WTC11 (cell line): Measurements from ENCODE around the gene SYNE3. TPM values are rescaled to one million over a fixed set of nuclear protein-coding genes. Genes with fewer than 3 reads are reported as not detected.
A peak's percentile ranks its signal among the peaks of the same experiment; 100 is the strongest.

Experiments
- AFF4 ChIP-seq: sonication (generic); formaldehyde crosslinking; IDR thresholded peaks from 2 replicates; pipeline ENCODE4 v1.8.1; 2023; ENCODE audit warnings: mild to moderate bottlenecking, missing genetic modification reagents, borderline replicate concordance
- AR ChIP-seq: fragments of 250-450 bp; sonication (Bioruptor Pico); IDR thresholded peaks from 2 replicates; pipeline ENCODE4 v1.9.0; 2021; ENCODE audit warnings: mild to moderate bottlenecking
- ARID4B ChIP-seq: sonication (generic); formaldehyde crosslinking; IDR thresholded peaks from 2 replicates; pipeline ENCODE4 v1.8.0; 2023; ENCODE audit warnings: missing genetic modification reagents, mild to moderate bottlenecking, borderline replicate concordance
- CTCF ChIP-seq: fragments of 200-600 bp; IDR thresholded peaks from 2 replicates; pipeline ENCODE4 v1.8.0; 2022; ENCODE audit warnings: antibody characterized with exemption
- E2F4 ChIP-seq: sonication (generic); formaldehyde crosslinking; IDR thresholded peaks from 2 replicates; pipeline ENCODE4 v1.8.1; 2022; ENCODE audit warnings: low read depth, mild to moderate bottlenecking, moderate library complexity, missing genetic modification reagents, borderline replicate concordance
- E2F5 ChIP-seq: sonication (generic); formaldehyde crosslinking; IDR thresholded peaks from 2 replicates; pipeline ENCODE4 v1.8.1; 2022; ENCODE audit warnings: mild to moderate bottlenecking, moderate library complexity, missing genetic modification reagents
- ELF4 ChIP-seq: sonication (generic); formaldehyde crosslinking; IDR thresholded peaks from 2 replicates; pipeline ENCODE4 v1.8.1; 2022; ENCODE audit warnings: low read depth, mild to moderate bottlenecking, moderate library complexity, missing genetic modification reagents
- EMX1 ChIP-seq: fragments of 250-450 bp; sonication (Bioruptor Pico); IDR thresholded peaks from 2 replicates; pipeline ENCODE4 v1.8.0; 2021; ENCODE audit warnings: mild to moderate bottlenecking
- FOXP4 ChIP-seq: sonication (generic); formaldehyde crosslinking; IDR thresholded peaks from 2 replicates; pipeline ENCODE4 v1.8.0; 2022; ENCODE audit warnings: mild to moderate bottlenecking, missing genetic modification reagents
- GABPB1 ChIP-seq: sonication (generic); formaldehyde crosslinking; IDR thresholded peaks from 2 replicates; pipeline ENCODE4 v1.8.1; 2023; ENCODE audit warnings: mild to moderate bottlenecking, missing genetic modification reagents
- GTF2I ChIP-seq: fragments of 250-450 bp; sonication (Bioruptor Pico); conservative IDR thresholded peaks from 2 replicates; pipeline ENCODE4 v1.4.0; 2021; ENCODE audit warnings: mild to moderate bottlenecking
- JUN ChIP-seq: sonication (generic); formaldehyde crosslinking; IDR thresholded peaks from 2 replicates; pipeline ENCODE4 v1.8.0; 2023; ENCODE audit warnings: mild to moderate bottlenecking, missing genetic modification reagents
- NFE2L1 ChIP-seq: sonication (generic); formaldehyde crosslinking; IDR thresholded peaks from 2 replicates; pipeline ENCODE4 v1.8.1; 2023; ENCODE audit warnings: missing genetic modification reagents
- NR3C1 ChIP-seq: sonication (generic); formaldehyde crosslinking; conservative IDR thresholded peaks from 2 replicates; pipeline ENCODE4 v1.8.1; 2023; ENCODE audit warnings: low read depth, mild to moderate bottlenecking, missing genetic modification reagents
- PRRX2 ChIP-seq: fragments of 250-450 bp; sonication (Bioruptor Pico); IDR thresholded peaks from 2 replicates; pipeline ENCODE4 v1.8.0; 2021; ENCODE audit warnings: mild to moderate bottlenecking
- SMAD3 ChIP-seq: sonication (generic); formaldehyde crosslinking; IDR thresholded peaks from 2 replicates; pipeline ENCODE4 v1.8.0; 2022; ENCODE audit warnings: missing genetic modification reagents, mild to moderate bottlenecking, borderline replicate concordance
- TEAD1 ChIP-seq: sonication (generic); formaldehyde crosslinking; IDR thresholded peaks from 2 replicates; pipeline ENCODE4 v1.8.0; 2022; ENCODE audit warnings: mild to moderate bottlenecking, missing genetic modification reagents
- TEAD4 ChIP-seq: sonication (generic); formaldehyde crosslinking; IDR thresholded peaks from 2 replicates; pipeline ENCODE4 v1.8.0; 2022; ENCODE audit warnings: mild to moderate bottlenecking, missing genetic modification reagents
- ZBTB21 ChIP-seq: sonication (generic); formaldehyde crosslinking; IDR thresholded peaks from 2 replicates; pipeline ENCODE4 v1.8.1; 2023; ENCODE audit warnings: mild to moderate bottlenecking, missing genetic modification reagents, borderline replicate concordance
- ZNF671 ChIP-seq: fragments of 250-450 bp; sonication (Bioruptor Pico); IDR thresholded peaks from 2 replicates; pipeline ENCODE4 v1.8.0; 2021; ENCODE audit warnings: mild to moderate bottlenecking
- total RNA-seq: library from RNA; stranded (reverse); gene quantifications from 3 replicates; pipeline ENCODE4 v1.2.3, GENCODE V29; 2021

Gene SYNE3
- total RNA-seq, 1 experiment from 2014 or later: 0.24 TPM

- TF ChIP-seq ZBTB21 (CRISPR knock-in tag): no peak
- no peak for TF ChIP-seq CTCF
- TF ChIP-seq E2F5: peak; percentile 74
- no peak for TF ChIP-seq AR (CRISPR knock-in tag)
- no peak for TF ChIP-seq NFE2L1
- TF ChIP-seq NR3C1 (CRISPR knock-in tag): no peak
- no peak for TF ChIP-seq TEAD4 (CRISPR knock-in tag)
- TF ChIP-seq TEAD1 (CRISPR knock-in tag): peak; percentile 15; the same call in 1 of the 2 replicates
- TF ChIP-seq GABPB1: peak; percentile 83
- TF ChIP-seq GTF2I (CRISPR knock-in tag): no peak
- no peak for TF ChIP-seq EMX1 (CRISPR knock-in tag)
- TF ChIP-seq E2F4 (CRISPR knock-in tag): no peak
- no peak; the same call in 1 of the 2 replicates for TF ChIP-seq ARID4B
- 0 out of 2 replicates have a peak, but pooled peaks have one; percentile 14 for TF ChIP-seq FOXP4
- no peak for TF ChIP-seq ZNF671 (CRISPR knock-in tag)
- no peak for TF ChIP-seq JUN (CRISPR knock-in tag)
- TF ChIP-seq ELF4 (CRISPR knock-in tag): no peak
- TF ChIP-seq PRRX2: no peak
- no peak for TF ChIP-seq AFF4
- TF ChIP-seq SMAD3 (CRISPR knock-in tag): no peak
Measured at GRCh38 chr14:95534299-95535225, 18.1 kb upstream of the SYNE3 start, which contains the start of gene GLRX5 (continued).
